ENCODE data around the gene BNC1. TPM values are rescaled to one million over a fixed set of nuclear protein-coding genes. Genes with fewer than 3 reads are reported as not detected.

The BNC1 gene
- total and polyA plus RNA-seq, 2 donors (not counting 1 experiment from before 2014, with no cell fraction given) = not detected

DNA sequence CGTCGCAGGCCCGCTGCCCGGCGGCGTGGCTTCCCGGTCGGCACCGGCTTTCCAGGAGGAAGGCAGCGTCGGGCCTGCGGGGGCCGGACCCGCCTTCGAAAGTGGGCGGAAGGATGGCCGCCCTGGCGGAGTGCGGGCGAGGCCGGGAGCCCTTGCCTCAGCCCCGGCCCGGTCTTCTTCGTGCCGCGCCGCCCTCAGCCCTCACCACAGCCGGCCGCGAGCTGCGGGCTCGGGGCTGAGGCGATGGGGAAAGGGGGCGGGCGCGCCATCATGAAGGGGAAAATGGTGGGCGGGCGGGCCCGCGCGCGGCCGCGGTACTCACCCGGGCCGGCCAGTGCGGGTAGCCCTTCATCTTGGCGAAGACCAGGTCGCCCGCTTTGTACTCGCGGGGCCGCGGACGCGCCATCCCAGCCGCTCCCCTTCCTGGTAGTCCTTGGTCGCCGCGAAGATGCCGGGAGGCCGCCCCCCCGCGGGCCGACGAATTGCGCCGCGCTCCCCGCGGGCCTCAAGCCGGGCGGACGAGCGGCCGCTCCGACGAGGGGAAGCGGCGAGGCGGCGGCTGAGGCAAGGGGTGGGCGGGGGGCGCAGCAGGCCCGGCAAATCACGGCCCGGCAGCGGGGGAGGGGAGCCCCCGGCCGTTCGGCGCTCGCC is 77.3 kb downstream of the BNC1 start:
- H3K79me2 ChIP-seq (ENCODE audit: control insufficient read depth, insufficient read depth, low read length) = no peaks in the 10 kb centered on the region
- TF ChIP-seq EZH2 (IDR thresholded peaks at IDR 0.05; ENCODE audit: borderline replicate concordance, insufficient read depth, low read depth, low read length, poor library complexity, severe bottlenecking) = peak; percentile 66
- TF ChIP-seq, protein P1, sequence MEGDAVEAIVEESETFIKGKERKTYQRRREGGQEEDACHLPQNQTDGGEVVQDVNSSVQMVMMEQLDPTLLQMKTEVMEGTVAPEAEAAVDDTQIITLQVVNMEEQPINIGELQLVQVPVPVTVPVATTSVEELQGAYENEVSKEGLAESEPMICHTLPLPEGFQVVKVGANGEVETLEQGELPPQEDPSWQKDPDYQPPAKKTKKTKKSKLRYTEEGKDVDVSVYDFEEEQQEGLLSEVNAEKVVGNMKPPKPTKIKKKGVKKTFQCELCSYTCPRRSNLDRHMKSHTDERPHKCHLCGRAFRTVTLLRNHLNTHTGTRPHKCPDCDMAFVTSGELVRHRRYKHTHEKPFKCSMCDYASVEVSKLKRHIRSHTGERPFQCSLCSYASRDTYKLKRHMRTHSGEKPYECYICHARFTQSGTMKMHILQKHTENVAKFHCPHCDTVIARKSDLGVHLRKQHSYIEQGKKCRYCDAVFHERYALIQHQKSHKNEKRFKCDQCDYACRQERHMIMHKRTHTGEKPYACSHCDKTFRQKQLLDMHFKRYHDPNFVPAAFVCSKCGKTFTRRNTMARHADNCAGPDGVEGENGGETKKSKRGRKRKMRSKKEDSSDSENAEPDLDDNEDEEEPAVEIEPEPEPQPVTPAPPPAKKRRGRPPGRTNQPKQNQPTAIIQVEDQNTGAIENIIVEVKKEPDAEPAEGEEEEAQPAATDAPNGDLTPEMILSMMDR (IDR thresholded peaks at IDR 0.05) = no peak
- H3K27ac ChIP-seq (ENCODE audit: low read length in 2 of 2) = no peak overlapping the region
- H3K27me3 ChIP-seq (replicated peaks in 1 of 4; ENCODE audit: control extremely low read depth in 1 of 4, control insufficient read depth in 3 of 4, insufficient read depth in 4 of 4, low read length in 3 of 4) = peaks cover 0 to 36% (median 24%) of the 10 kb centered on the region in 4 experiments
- intact Hi-C loops (cut with micrococcal nuclease) = no loop called here
- peaks cover 0 to 3% (median 0%) of the 10 kb centered on the region in 3 donors for H3K9me3 ChIP-seq (ENCODE audit: control extremely low read depth in 1 of 3, control insufficient read depth in 2 of 3, insufficient read depth in 1 of 3, low read length in 2 of 3)
- peak overlapping the region; percentile 86 for H3K4me2 ChIP-seq (replicated peaks; ENCODE audit: low read depth, low read length, poor library complexity, severe bottlenecking)
- DNase-seq (peak; percentile 41), ATAC-seq (ENCODE audit: low read depth) (peak; percentile 50)
- H3K9ac ChIP-seq (ENCODE audit: low read length) = peak overlapping the region; percentile 67
- H3K9me3 Mint-ChIP-seq (ENCODE audit: insufficient read depth) = no peaks in the 10 kb centered on the region
- WGBS (ENCODE audit: insufficient coverage) = 1% methylated on average over 93 of the region's 93 CpGs
- POLR2A ChIA-PET = no interaction called here
- peak overlapping the region; percentile 77 for H2AFZ ChIP-seq (ENCODE audit: insufficient read depth, low read depth, low read length, poor library complexity, severe bottlenecking)
- no peak overlapping the region for H3K4me3 Mint-ChIP-seq
- H3K27me3 Mint-ChIP-seq = peaks cover 25% of the 10 kb centered on the region
- no peaks in the 10 kb centered on the region for H3K36me3 ChIP-seq (replicated peaks in 1 of 2; ENCODE audit: control extremely low read depth in 1 of 2, control insufficient read depth in 1 of 2, extremely low read depth in 1 of 2, insufficient read depth in 2 of 2, low read length in 1 of 2)
- H3K4me3 ChIP-seq (ENCODE audit: control extremely low read depth in 1 of 5, extremely low read depth in 1 of 5, insufficient read depth in 1 of 5, low read depth in 2 of 5, low read length in 4 of 5) = peak overlapping the region; percentile 33 to 63 (median 60)
- no peaks in the 10 kb centered on the region for H4K20me1 ChIP-seq (ENCODE audit: control insufficient read depth, insufficient read depth, low read length, poor library complexity, severe bottlenecking)
- CTCF ChIA-PET = no interaction called here
- peaks cover 8% of the 10 kb centered on the region for H3K4me1 Mint-ChIP-seq
- H3K27ac Mint-ChIP-seq = no peak overlapping the region
- H3K4me1 ChIP-seq (ENCODE audit: control insufficient read depth in 2 of 2, insufficient read depth in 2 of 2, low read length in 2 of 2) = peaks cover 11 to 14% of the 10 kb centered on the region in 2 donors

DNA sequence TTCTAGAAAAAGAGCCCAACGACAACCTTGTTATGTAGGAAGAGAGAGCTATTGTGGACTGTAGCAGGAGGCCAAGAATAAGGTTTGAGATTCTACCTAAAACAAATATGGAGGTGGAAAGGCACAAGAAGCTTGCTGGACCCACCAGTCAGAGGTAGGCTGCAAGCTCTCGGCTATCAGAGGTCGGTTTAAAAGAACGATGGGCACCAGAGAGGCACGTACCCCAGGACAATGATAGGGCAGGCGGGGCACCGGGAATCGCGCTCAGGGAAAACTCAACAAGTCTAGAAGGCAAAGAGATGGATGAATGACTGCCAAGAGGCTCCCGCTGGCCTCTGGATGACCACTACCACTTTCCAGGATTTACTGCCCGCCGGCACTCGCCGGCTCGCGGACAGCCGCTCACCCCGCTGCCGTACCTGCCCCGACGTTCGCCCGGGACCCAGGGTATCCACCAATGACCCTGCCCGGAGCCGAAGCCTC is 77.9 kb downstream of the BNC1 start:
- POLR2A ChIA-PET = no interaction called here
- no peak for TF ChIP-seq EZH2 (IDR thresholded peaks at IDR 0.05; ENCODE audit: borderline replicate concordance, insufficient read depth, low read depth, low read length, poor library complexity, severe bottlenecking)
- TF ChIP-seq, protein P1 (IDR thresholded peaks at IDR 0.05) = no peak
- peak overlapping the region; percentile 67 for H3K9ac ChIP-seq (ENCODE audit: low read length)
- CTCF ChIA-PET = interaction anchor here (0.6 kb wide), 1 partner anchor 173 kb away, joined by 3 read pairs; no protein-coding TSS in a partner anchor
- no peak for ATAC-seq (ENCODE audit: low read depth)
- no peak overlapping the region for H3K27ac ChIP-seq (ENCODE audit: low read length in 2 of 2)
- Mint-ChIP-seq H3K9me3 (ENCODE audit: insufficient read depth) (no peaks in the 10 kb centered on the region), H3K27me3 (peaks cover 21% of the 10 kb centered on the region), H3K4me3 (peak overlapping the region; percentile 90), H3K27ac (peak overlapping the region; percentile 28), H3K4me1 (peaks cover 8% of the 10 kb centered on the region)
- peaks cover 0 to 3% (median 0%) of the 10 kb centered on the region in 3 donors for H3K9me3 ChIP-seq (ENCODE audit: control extremely low read depth in 1 of 3, control insufficient read depth in 2 of 3, insufficient read depth in 1 of 3, low read length in 2 of 3)
- DNase-seq = peak; percentile 16
- H3K4me2 ChIP-seq (replicated peaks; ENCODE audit: low read depth, low read length, poor library complexity, severe bottlenecking) = peak overlapping the region; percentile 86
- H3K79me2 ChIP-seq (ENCODE audit: control insufficient read depth, insufficient read depth, low read length) = no peaks in the 10 kb centered on the region
- H3K4me1 ChIP-seq (ENCODE audit: control insufficient read depth in 2 of 2, insufficient read depth in 2 of 2, low read length in 2 of 2) = peaks cover 11 to 14% of the 10 kb centered on the region in 2 donors
- 8% methylated on average over 25 of the region's 25 CpGs for WGBS (ENCODE audit: insufficient coverage)
- H4K20me1 ChIP-seq (ENCODE audit: control insufficient read depth, insufficient read depth, low read length, poor library complexity, severe bottlenecking) = no peaks in the 10 kb centered on the region
- H2AFZ ChIP-seq (ENCODE audit: insufficient read depth, low read depth, low read length, poor library complexity, severe bottlenecking) = peak overlapping the region; percentile 77
- H3K36me3 ChIP-seq (replicated peaks in 1 of 2; ENCODE audit: control extremely low read depth in 1 of 2, control insufficient read depth in 1 of 2, extremely low read depth in 1 of 2, insufficient read depth in 2 of 2, low read length in 1 of 2) = no peaks in the 10 kb centered on the region
- intact Hi-C loops (cut with micrococcal nuclease) = no loop called here
- peaks cover 0 to 36% (median 22%) of the 10 kb centered on the region in 4 experiments for H3K27me3 ChIP-seq (replicated peaks in 1 of 4; ENCODE audit: control extremely low read depth in 1 of 4, control insufficient read depth in 3 of 4, insufficient read depth in 4 of 4, low read length in 3 of 4)
- H3K4me3 ChIP-seq (ENCODE audit: control extremely low read depth in 1 of 5, extremely low read depth in 1 of 5, insufficient read depth in 1 of 5, low read depth in 2 of 5, low read length in 4 of 5) = peak overlapping the region; percentile 33 to 63 (median 60)
